IMR-90 (cell line): ENCODE data around the gene FBXO5. TPM values are rescaled to one million over a fixed set of nuclear protein-coding genes. Genes with fewer than 3 reads are reported as not detected.

Source experiments
- ATAC-seq: fragments of 200-7000 bp; cut with Tn5 transposase; 2 replicates; pipeline ENCODE4 v1.9.1; 2020; ENCODE audit warnings: low read depth, mild to moderate bottlenecking, moderate library complexity
- BruUV-seq: library from RNA; stranded (reverse); fragments of 400-500 nt; replicated peaks from 2 replicates; lab custom pipeline; 2021; lab: Mats Ljungman, UMichigan
- CTCF ChIA-PET: fragments of 300-600 bp; formaldehyde crosslinking; extraction: SDS; loops from one replicate; lab custom pipeline; 2021; ENCODE audit warnings: antibody characterized with exemption; lab: Yijun Ruan, JAX
- POLR2A ChIA-PET: fragments of 300-600 bp; sonication (Branson Sonifier 250); formaldehyde crosslinking; loops from one replicate; lab custom pipeline; 2022; ENCODE audit warnings: antibody characterized with exemption; ENCODE audit not compliant: unreplicated experiment; lab: Charles Lee
- DNase-seq: peaks from one replicate; pipeline ENCODE4 v3.0.0; 2013
- H2AFZ ChIP-seq: replicated peaks from 2 replicates; pipeline ENCODE3; 2013; ENCODE audit warnings: low read length, mild to moderate bottlenecking; ENCODE audit not compliant: poor library complexity
- H2AK5ac ChIP-seq: 2 replicates; pipeline ENCODE4 v1.6.1; 2013; ENCODE audit warnings: low read depth, low read length, inconsistent platforms
- H2AK9ac ChIP-seq: replicated peaks from 2 replicates; pipeline ENCODE3; 2013; ENCODE audit warnings: mild to moderate bottlenecking, low read depth, low read length, moderate library complexity; ENCODE audit not compliant: poor library complexity
- H2BK120ac ChIP-seq: 2 replicates; pipeline ENCODE4 v1.6.1; 2013; ENCODE audit warnings: low read depth, low read length, inconsistent platforms
- H2BK15ac ChIP-seq: 3 replicates; pipeline ENCODE4 v1.6.1; 2013; ENCODE audit warnings: low read depth, low read length, inconsistent platforms
- H2BK20ac ChIP-seq: 2 replicates; pipeline ENCODE4 v1.6.1; 2013; ENCODE audit warnings: low read depth, mild to moderate bottlenecking, inconsistent platforms, low read length, moderate library complexity
- H2BK5ac ChIP-seq: 2 replicates; pipeline ENCODE4 v1.6.1; 2013; ENCODE audit warnings: mild to moderate bottlenecking, low read depth, low read length, inconsistent platforms; ENCODE audit not compliant: poor library complexity, severe bottlenecking
- H3K14ac ChIP-seq: replicated peaks from 2 replicates; pipeline ENCODE4 v1.6.1; 2013; ENCODE audit warnings: low read depth, low read length, inconsistent platforms
- H3K18ac ChIP-seq: 2 replicates; pipeline ENCODE4 v1.6.1; 2013; ENCODE audit warnings: low read depth, low read length, control low read depth
- H3K23ac ChIP-seq: 2 replicates; pipeline ENCODE4 v1.6.1; 2013; ENCODE audit warnings: low read depth, low read length, inconsistent platforms
- H3K27ac ChIP-seq: 2 replicates; pipeline ENCODE4 v1.5.1; 2013; ENCODE audit warnings: mild to moderate bottlenecking, control low read depth, low read length; ENCODE audit not compliant: insufficient read depth
- H3K27me3 ChIP-seq: 2 replicates; pipeline ENCODE4 v1.6.1; 2013; ENCODE audit warnings: low read length; ENCODE audit not compliant: control insufficient read depth, insufficient read depth
- H3K36me3 ChIP-seq: 2 replicates; pipeline ENCODE4 v1.6.1; 2013; ENCODE audit warnings: low read length, mixed read lengths; ENCODE audit not compliant: control insufficient read depth, insufficient read depth
- H3K4ac ChIP-seq: 2 replicates; pipeline ENCODE4 v1.6.1; 2013; ENCODE audit warnings: low read depth, low read length, inconsistent platforms
- H3K4me1 ChIP-seq: 2 replicates; pipeline ENCODE4 v1.6.1; 2013; ENCODE audit warnings: low read length, mixed read lengths; ENCODE audit not compliant: control insufficient read depth, insufficient read depth
- H3K4me2 ChIP-seq: 2 replicates; pipeline ENCODE4 v1.6.1; 2013; ENCODE audit warnings: low read depth, mild to moderate bottlenecking, control low read depth, low read length, moderate library complexity
- H3K4me3 ChIP-seq: 2 replicates; pipeline ENCODE4 v1.5.1; 2013; ENCODE audit warnings: low read depth, mild to moderate bottlenecking, control low read depth, low read length, moderate library complexity; ENCODE audit not compliant: insufficient read depth
- H3K56ac ChIP-seq: 2 replicates; pipeline ENCODE4 v1.6.1; 2013; ENCODE audit warnings: low read length, inconsistent platforms; ENCODE audit not compliant: insufficient read depth; ENCODE audit errors: extremely low read depth
- H3K79me1 ChIP-seq, 2 experiments: 2 replicates each; pipeline ENCODE4 v1.6.1; 2013; ENCODE audit warnings: low read length in 2 of 2, inconsistent platforms in 1 of 2, low read depth in 1 of 2
- H3K9ac ChIP-seq: 2 replicates; pipeline ENCODE4 v1.6.1; 2013; ENCODE audit warnings: low read depth, low read length, control low read depth
- H3K9me1 ChIP-seq: 2 replicates; pipeline ENCODE4 v1.6.1; 2013; ENCODE audit warnings: low read length, inconsistent platforms; ENCODE audit not compliant: insufficient read depth
- H3K9me3 ChIP-seq: 2 replicates; pipeline ENCODE4 v1.6.1; 2013; ENCODE audit warnings: low read length; ENCODE audit not compliant: control insufficient read depth, insufficient read depth
- H4K20me1 ChIP-seq: 2 replicates; pipeline ENCODE4 v1.6.1; 2013; ENCODE audit warnings: low read length, inconsistent platforms; ENCODE audit not compliant: insufficient read depth
- H4K5ac ChIP-seq: 2 replicates; pipeline ENCODE4 v1.6.1; 2013; ENCODE audit warnings: mild to moderate bottlenecking, low read depth, low read length, control low read depth
- H4K8ac ChIP-seq, 2 experiments: 2 replicates each; pipeline ENCODE4 v1.6.1; 2013; ENCODE audit warnings: low read depth in 2 of 2, low read length in 2 of 2, control low read depth in 1 of 2, inconsistent platforms in 1 of 2
- H4K91ac ChIP-seq: 2 replicates; pipeline ENCODE4 v1.6.1; 2013; ENCODE audit warnings: low read depth, low read length, inconsistent platforms; ENCODE audit not compliant: insufficient read depth
- CHD1 ChIP-seq: IDR thresholded peaks from 2 replicates; pipeline ENCODE4 v1.6.1; 2012; ENCODE audit warnings: low read depth, low read length, improper control_type of control experiment
- FOS ChIP-seq: fragments of 150-350 bp; IDR thresholded peaks from 2 replicates; pipeline ENCODE4 v1.6.1; 2016; ENCODE audit warnings: low read depth, low read length
- MAFK ChIP-seq: IDR thresholded peaks from 2 replicates; pipeline ENCODE4 v1.6.1; 2012; ENCODE audit warnings: low read depth, low read length, improper control_type of control experiment
- MAZ ChIP-seq: IDR thresholded peaks from 2 replicates; pipeline ENCODE4 v1.6.1; 2012; ENCODE audit warnings: low read depth, mild to moderate bottlenecking, low read length, improper control_type of control experiment, moderate library complexity, borderline replicate concordance
- MXI1 ChIP-seq: IDR thresholded peaks from 2 replicates; pipeline ENCODE4 v1.6.1; 2012; ENCODE audit warnings: low read depth, mild to moderate bottlenecking, low read length, moderate library complexity, borderline replicate concordance
- NFE2L2 ChIP-seq: fragments of 150-350 bp; IDR thresholded peaks from 2 replicates; pipeline ENCODE4 v1.6.1; 2016; ENCODE audit warnings: low read depth, mild to moderate bottlenecking, low read length
- RAD21 ChIP-seq: IDR thresholded peaks from 2 replicates; pipeline ENCODE4 v1.6.1; 2012; ENCODE audit warnings: low read length, improper control_type of control experiment
- RCOR1 ChIP-seq: IDR thresholded peaks from 2 replicates; pipeline ENCODE4 v1.6.1; 2012; ENCODE audit warnings: mild to moderate bottlenecking, low read length, improper control_type of control experiment; ENCODE audit not compliant: insufficient replicate concordance
- RFX5 ChIP-seq: IDR thresholded peaks from 2 replicates; pipeline ENCODE4 v1.8.0; 2012; ENCODE audit warnings: low read depth, mild to moderate bottlenecking, low read length, moderate library complexity
- SMC3 ChIP-seq: fragments of 150-350 bp; IDR thresholded peaks from 2 replicates; pipeline ENCODE4 v1.6.1; 2016; ENCODE audit warnings: low read depth, mild to moderate bottlenecking, antibody characterized with exemption, low read length, moderate library complexity
- WGBS, 2 experiments: methylation state at CpG; one replicate each; pipeline versions ENCODE4 v1.1.5 to v1.1.7; 2013; ENCODE audit warnings: missing lambda C conversion rate in 2 of 2; ENCODE audit not compliant: insufficient read length in 1 of 2; ENCODE audit errors: extremely low coverage in 2 of 2; 5-methylcytosine and 5-hydroxymethylcytosine counted together
- dilution Hi-C: fragments of 300-500 bp; cut with HindIII; formaldehyde crosslinking; loops from one replicate; pipeline ENCODE4 v1.14.3; 2018; ENCODE audit warnings: low sequenced_read_pairs; ENCODE audit not compliant: unreplicated experiment
- in situ Hi-C: fragments of 300-500 bp; cut with MboI; formaldehyde crosslinking; loops from 3 replicates; pipeline ENCODE4 v1.14.3; 2019; ENCODE audit warnings: low sequenced_read_pairs, inconsistent platforms, mixed read lengths
- intact Hi-C: fragments of 100-400 bp; cut with micrococcal nuclease; formaldehyde crosslinking; loops from 2 replicates; pipeline ENCODE4 v1.10.0; 2022
- polyA plus RNA-seq, 3 experiments: library from polyadenylated mRNA; depleted of rRNA; stranded (reverse); fragments of >200 nt; gene quantifications; 2 replicates each; pipeline ENCODE4 v1.2.3, GENCODE V29; 2012; ENCODE audit warnings: low replicate concordance in 1 of 3
- total RNA-seq: library from RNA; depleted of rRNA; stranded (reverse); fragments of >200 nt; gene quantifications from 2 replicates; pipeline ENCODE4 v1.2.3, GENCODE V29; 2012
- TF ChIP-seq, protein P1 (sequence below): fragments of 150-350 bp; IDR thresholded peaks from 2 replicates; pipeline ENCODE4 v1.6.1; 2017; ENCODE audit warnings: mild to moderate bottlenecking, antibody characterized with exemption, low read length, low read depth
- TF ChIP-seq, protein P2 (sequence below): fragments of 150-350 bp; IDR thresholded peaks from 2 replicates; pipeline ENCODE4 v1.6.1; 2016; ENCODE audit warnings: low read depth, mild to moderate bottlenecking, low read length, moderate library complexity, borderline replicate concordance

Gene FBXO5
- total and polyA plus RNA-seq, 2 of the 4 experiments (the other 2 are of a cell fraction) = 11.8 to 16.7 TPM

DNA sequence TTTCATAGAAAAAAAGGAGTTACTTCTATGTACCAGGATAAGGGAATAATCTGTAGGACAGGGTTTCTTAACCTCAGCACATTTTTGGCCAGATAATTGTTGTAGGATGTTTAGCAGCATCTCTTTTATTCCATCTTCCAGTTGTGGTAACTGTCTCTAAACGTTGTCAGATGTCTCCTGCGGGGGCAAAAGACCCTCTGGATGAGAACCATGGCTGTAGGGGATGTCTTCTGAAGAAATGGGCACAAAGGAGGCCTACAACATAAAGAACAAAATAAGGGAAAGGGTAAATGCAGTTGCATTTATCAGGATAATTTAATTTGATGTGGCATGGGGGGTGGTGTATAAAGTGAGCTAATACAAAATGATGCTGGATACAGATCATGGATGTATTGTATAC lies 4.1 kb upstream of the FBXO5 start:
- Histone ChIP-seq H3K56ac (no peak overlapping the region), H3K4me2 (no peak overlapping the region), H3K27ac (no peak overlapping the region), H3K27me3 (no peaks in the 10 kb centered on the region), H3K4me1 (peaks cover 5% of the 10 kb centered on the region), H2AK9ac (no peak overlapping the region), H2BK20ac (no peak overlapping the region), H4K91ac (no peak overlapping the region), H4K8ac (no peak overlapping the region), H3K4ac (no peak overlapping the region), H2BK120ac (no peak overlapping the region), H3K14ac (no peak overlapping the region), H3K18ac (no peak overlapping the region), H2BK15ac (no peak overlapping the region), H2AK5ac (no peak overlapping the region), H3K23ac (no peak overlapping the region), H2AFZ (no peak overlapping the region), H3K4me3 (no peak overlapping the region), H3K9me3 (no peaks in the 10 kb centered on the region), H3K9me1 (no peaks in the 10 kb centered on the region), H3K9ac (no peak overlapping the region), H3K36me3 (0 out of 2 replicates have a peak, but pooled peaks cover 1% of the 10 kb centered on the region), H4K5ac (no peak overlapping the region), H2BK5ac (no peak overlapping the region), H4K20me1 (peaks cover 7% of the 10 kb centered on the region; the same call in 1 of the 2 replicates), H3K79me1 (peaks cover 4 to 18% of the 10 kb centered on the region in 2 experiments; a peak in 2 of 4 replicates)
- ATAC-seq (no peak), DNase-seq (no peak)
- TF ChIP-seq MAZ = no peak
- no peak for TF ChIP-seq RAD21
- no peak for TF ChIP-seq CHD1
- TF ChIP-seq, protein P1, sequence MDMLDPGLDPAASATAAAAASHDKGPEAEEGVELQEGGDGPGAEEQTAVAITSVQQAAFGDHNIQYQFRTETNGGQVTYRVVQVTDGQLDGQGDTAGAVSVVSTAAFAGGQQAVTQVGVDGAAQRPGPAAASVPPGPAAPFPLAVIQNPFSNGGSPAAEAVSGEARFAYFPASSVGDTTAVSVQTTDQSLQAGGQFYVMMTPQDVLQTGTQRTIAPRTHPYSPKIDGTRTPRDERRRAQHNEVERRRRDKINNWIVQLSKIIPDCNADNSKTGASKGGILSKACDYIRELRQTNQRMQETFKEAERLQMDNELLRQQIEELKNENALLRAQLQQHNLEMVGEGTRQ = no peak
- TF ChIP-seq MAFK = no peak
- TF ChIP-seq MXI1 = no peak
- no peak for TF ChIP-seq NFE2L2
- TF ChIP-seq RCOR1 = no peak
- TF ChIP-seq RFX5 = no peak
- TF ChIP-seq, protein P2, sequence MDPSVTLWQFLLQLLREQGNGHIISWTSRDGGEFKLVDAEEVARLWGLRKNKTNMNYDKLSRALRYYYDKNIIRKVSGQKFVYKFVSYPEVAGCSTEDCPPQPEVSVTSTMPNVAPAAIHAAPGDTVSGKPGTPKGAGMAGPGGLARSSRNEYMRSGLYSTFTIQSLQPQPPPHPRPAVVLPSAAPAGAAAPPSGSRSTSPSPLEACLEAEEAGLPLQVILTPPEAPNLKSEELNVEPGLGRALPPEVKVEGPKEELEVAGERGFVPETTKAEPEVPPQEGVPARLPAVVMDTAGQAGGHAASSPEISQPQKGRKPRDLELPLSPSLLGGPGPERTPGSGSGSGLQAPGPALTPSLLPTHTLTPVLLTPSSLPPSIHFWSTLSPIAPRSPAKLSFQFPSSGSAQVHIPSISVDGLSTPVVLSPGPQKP = no peak
- TF ChIP-seq SMC3 = no peak
- TF ChIP-seq FOS = no peak
- ChIA-PET POLR2A (no interaction called here), CTCF (no interaction called here)
- no CpG with 5 or more reads among the region's 2 CpGs for WGBS, 2 experiments
- intact Hi-C loops = no loop called here
- dilution Hi-C loops = no loop called here
- in situ Hi-C loops = no loop called here
- no TSS peak for BruUV-seq
